Measurements from ENCODE around the gene IQGAP2.
"Not testable (repeated sequence)": the region's sequence is repeated elsewhere in the genome, so short reads cannot be mapped to it uniquely, and the experiment has no call there.

The IQGAP2 gene

GRCh38 chr5:76729373-76730290, 326.5 kb downstream of the IQGAP2 start:
- no peak for FAIRE-seq

- FAIRE-seq: no peak
Observed at GRCh38 chr5:76732405-76733048, 329.4 kb downstream of the IQGAP2 start.

GRCh38 chr5:76733049-76733417, 329.9 kb downstream of the IQGAP2 start:
- no peak for FAIRE-seq

- no peak for FAIRE-seq
Observed at GRCh38 chr5:76735762-76736545, 332.9 kb downstream of the IQGAP2 start.

GRCh38 chr5:76736679-76737556, 333.8 kb downstream of the IQGAP2 start:
- FAIRE-seq: no peak

- FAIRE-seq: no peak
Observed at GRCh38 chr5:76737846-76738245, 334.8 kb downstream of the IQGAP2 start.

GRCh38 chr5:76741506-76741905, 338.4 kb downstream of the IQGAP2 start:
- FAIRE-seq: not testable (repeated sequence)

- no peak for FAIRE-seq
Observed at GRCh38 chr5:76742583-76742982, 339.5 kb downstream of the IQGAP2 start.

GRCh38 chr5:76744632-76745031, 341.5 kb downstream of the IQGAP2 start:
- no peak for FAIRE-seq

GRCh38 chr5:76745670-76746069, 342.6 kb downstream of the IQGAP2 start:
- FAIRE-seq: no peak

GRCh38 chr5:76746677-76747076, 343.6 kb downstream of the IQGAP2 start:
- FAIRE-seq: no peak

- FAIRE-seq: no peak
Observed at GRCh38 chr5:76747706-76748105, 344.6 kb downstream of the IQGAP2 start.

- FAIRE-seq: no peak
Observed at GRCh38 chr5:76751291-76751690, 348.2 kb downstream of the IQGAP2 start.

GRCh38 chr5:76754668-76755078, 351.6 kb downstream of the IQGAP2 start:
- FAIRE-seq: no peak

- no peak for FAIRE-seq
Observed at GRCh38 chr5:76755779-76756637, 352.9 kb downstream of the IQGAP2 start.

- FAIRE-seq: no peak
Observed at GRCh38 chr5:76757049-76757448, 354.0 kb downstream of the IQGAP2 start.

All from islet of Langerhans (tissue), 1 donor.